GM19468 (cell line): ENCODE measurements around the gene AKR1B15.
"Not testable (repeated sequence)": the region's sequence is repeated elsewhere in the genome, so short reads cannot be mapped to it uniquely, and the experiment has no call there.

Source experiments
- ATAC-seq: cut with Tn5 transposase; IDR thresholded peaks from one replicate; pipeline ENCODE4 v1.9.1; 2021; ENCODE audit warnings: mild to moderate bottlenecking, moderate library complexity, moderate number of reproducible peaks; ENCODE audit not compliant: unreplicated experiment; ENCODE audit errors: extremely low read depth

Gene AKR1B15

GRCh38 chr7:134548877-134549276 is at the start of gene AKR1B15:
Gene AKR1B15, plus strand, starts transcription at chr7:134549110. Its CDS starts 15,510 bp downstream, at chr7:134564620.
- peak; percentile 66 for ATAC-seq

- no peak for ATAC-seq
These were observed 48.5 kb upstream of the AKR1B15 start for GRCh38 chr7:134500406-134500805.

- no peak for ATAC-seq
These were observed 47.9 kb upstream of the AKR1B15 start for GRCh38 chr7:134500982-134501381.

- no peak for ATAC-seq
These were observed 46.2 kb upstream of the AKR1B15 start for GRCh38 chr7:134502463-134503371.

- ATAC-seq, result no peak
These were observed 44.2 kb upstream of the AKR1B15 start for GRCh38 chr7:134504660-134505164.

GRCh38 chr7:134505856-134506255 is 43.1 kb upstream of the AKR1B15 start:
- no peak for ATAC-seq

- no peak for ATAC-seq
These were observed 39.9 kb upstream of the AKR1B15 start for GRCh38 chr7:134509010-134509409.

- ATAC-seq, result no peak
These were observed 38.3 kb upstream of the AKR1B15 start for GRCh38 chr7:134510646-134511045.

GRCh38 chr7:134512271-134512670 is 36.6 kb upstream of the AKR1B15 start:
- ATAC-seq, result no peak

GRCh38 chr7:134513169-134513752 is 35.6 kb upstream of the AKR1B15 start:
- ATAC-seq, result no peak

GRCh38 chr7:134514106-134514505 is 34.8 kb upstream of the AKR1B15 start:
- no peak for ATAC-seq

GRCh38 chr7:134514663-134515062 is 34.2 kb upstream of the AKR1B15 start:
- ATAC-seq, result no peak

GRCh38 chr7:134515569-134516468 is 33.1 kb upstream of the AKR1B15 start:
- no peak for ATAC-seq

GRCh38 chr7:134520130-134520529 is 28.8 kb upstream of the AKR1B15 start:
- ATAC-seq, result no peak

GRCh38 chr7:134522601-134523000 is 26.3 kb upstream of the AKR1B15 start:
- ATAC-seq, result no peak

- ATAC-seq, result not testable (repeated sequence)
These were observed 23.5 kb upstream of the AKR1B15 start for GRCh38 chr7:134525449-134525848.

GRCh38 chr7:134526552-134527248 is 22.2 kb upstream of the AKR1B15 start:
- not testable (repeated sequence) for ATAC-seq

GRCh38 chr7:134527979-134528371 is 20.9 kb upstream of the AKR1B15 start:
- ATAC-seq, result no peak

- no peak for ATAC-seq
These were observed 20.2 kb upstream of the AKR1B15 start for GRCh38 chr7:134528749-134529148.

- no peak for ATAC-seq
These were observed 18.4 kb upstream of the AKR1B15 start for GRCh38 chr7:134530460-134530859.
